HepG2 (cell line): ENCODE results near the gene MSH3. TPM values are rescaled to one million over a fixed set of nuclear protein-coding genes. Genes with fewer than 3 reads are reported as not detected.

Experiments
- ATAC-seq: fragments of 200-7000 bp; cut with Tn5 transposase; 3 replicates; pipeline ENCODE4 v1.9.1; 2020; ENCODE audit warnings: mild to moderate bottlenecking, moderate library complexity
- BruUV-seq: library from RNA; stranded (reverse); fragments of 400-500 nt; replicated peaks from 2 replicates; lab custom pipeline; 2021; lab: Mats Ljungman, UMichigan
- CTCF ChIA-PET: fragments of 300-600 bp; formaldehyde crosslinking; extraction: SDS; loops from one replicate; lab custom pipeline; 2021; ENCODE audit warnings: low total read pairs, inconsistent platforms, low intra/inter-chr PET ratio; lab: Yijun Ruan, JAX
- POLR2A ChIA-PET: fragments of 350-600 bp; sonication (Branson Sonifier 250); formaldehyde crosslinking; loops from one replicate; lab custom pipeline; 2020; ENCODE audit warnings: antibody characterized with exemption, inconsistent platforms; lab: Yijun Ruan, JAX
- DNase-seq: peaks from one replicate; pipeline ENCODE4 v3.0.0-alpha.2; 2015; ENCODE audit warnings: low spot score
- FAIRE-seq: peaks from 3 replicates; lab custom pipeline; 2011; peaks lifted over from hg19 to GRCh38; lab: Jason Lieb, UNC
- H2AFZ ChIP-seq: one replicate; pipeline ENCODE4 v1.6.1; 2011; ENCODE audit warnings: low read length, inconsistent platforms
- H3K27ac ChIP-seq: fragments of 300-600 bp; 3 replicates; pipeline ENCODE4 v1.8.0; 2011; ENCODE audit warnings: mixed run types, mild to moderate bottlenecking, mixed read lengths, low read length, inconsistent platforms; ENCODE audit not compliant: insufficient read depth; ENCODE audit errors: extremely low read length
- H3K27me3 ChIP-seq, 2 experiments: fragments of 200-600 bp in 1 of 2; 2 replicates in 1 of 2; 3 replicates in 1 of 2; pipeline versions ENCODE4 v1.6.0 to v1.8.0; 2011; ENCODE audit warnings: low read length in 2 of 2, mild to moderate bottlenecking in 2 of 2, moderate library complexity in 2 of 2, inconsistent platforms in 1 of 2; ENCODE audit not compliant: insufficient read depth in 2 of 2, control insufficient read depth in 1 of 2
- H3K36me3 ChIP-seq, 2 experiments: fragments of 200-600 bp in 1 of 2; replicated peaks in 1 of 2; 2 replicates in 1 of 2; 3 replicates in 1 of 2; pipeline versions ENCODE4 v1.5.1 to v1.8.0; 2011; ENCODE audit warnings: low read length in 2 of 2, inconsistent platforms in 1 of 2; ENCODE audit not compliant: insufficient read depth in 2 of 2, control insufficient read depth in 1 of 2
- H3K4me1 ChIP-seq: 2 replicates; pipeline ENCODE4 v1.5.1; 2012; ENCODE audit warnings: low read length, inconsistent platforms; ENCODE audit not compliant: insufficient read depth
- H3K4me2 ChIP-seq: 2 replicates; pipeline ENCODE4 v1.6.0; 2011; ENCODE audit warnings: low read depth, low read length, inconsistent platforms
- H3K4me3 ChIP-seq, 3 experiments: fragments of 200-600 bp in 1 of 3; sonication (generic), shearing (Covaris generic) in 1 of 3; replicated peaks in 1 of 3; 2 replicates each; pipeline ENCODE4 v1.5.1; 2011 to 2016; ENCODE audit warnings: low read length in 3 of 3, inconsistent platforms in 2 of 3, low read depth in 2 of 3, mild to moderate bottlenecking in 2 of 3, control low read depth in 1 of 3, mixed read lengths in 1 of 3; ENCODE audit not compliant: insufficient read depth in 1 of 3
- H3K79me2 ChIP-seq: one replicate; pipeline ENCODE4 v1.6.1; 2011; ENCODE audit warnings: low read length, inconsistent platforms; ENCODE audit not compliant: insufficient read depth
- H3K9ac ChIP-seq: 2 replicates; pipeline ENCODE4 v1.6.0; 2011; ENCODE audit warnings: mild to moderate bottlenecking, low read depth, low read length, inconsistent platforms; ENCODE audit not compliant: insufficient read depth
- H3K9me3 ChIP-seq: 2 replicates; pipeline ENCODE4 v1.5.1; 2012; ENCODE audit warnings: mild to moderate bottlenecking, low read length
- H4K20me1 ChIP-seq: 2 replicates; pipeline ENCODE4 v1.6.0; 2011; ENCODE audit warnings: inconsistent platforms, mild to moderate bottlenecking, low read length, moderate library complexity; ENCODE audit not compliant: insufficient read depth
- ETV5 ChIP-seq: IDR thresholded peaks from 2 replicates; pipeline ENCODE4 v1.6.1; 2018; ENCODE audit warnings: missing biosample characterization, missing genetic modification reagents, inconsistent platforms, borderline replicate concordance
- GMEB1 ChIP-seq: sonication (generic); formaldehyde crosslinking; IDR thresholded peaks from 2 replicates; pipeline ENCODE4 v1.5.1; 2020; ENCODE audit warnings: missing genetic modification reagents, mild to moderate bottlenecking, borderline replicate concordance
- NFE2L2 ChIP-seq: fragments of 150-350 bp; IDR thresholded peaks from 2 replicates; pipeline ENCODE4 v1.6.1; 2014; ENCODE audit warnings: low read length
- SCMH1 ChIP-seq: sonication (generic); formaldehyde crosslinking; IDR thresholded peaks from 2 replicates; pipeline ENCODE4 v1.9.0; 2021; ENCODE audit warnings: missing genetic modification reagents, mild to moderate bottlenecking, borderline replicate concordance
- ZBTB1 ChIP-seq: sonication (generic); formaldehyde crosslinking; IDR thresholded peaks from 2 replicates; pipeline ENCODE4 v1.4.0; 2020; ENCODE audit warnings: missing genetic modification reagents, borderline replicate concordance
- ZNF160 ChIP-seq: sonication (generic); formaldehyde crosslinking; IDR thresholded peaks from 2 replicates; pipeline ENCODE4 v1.8.0; 2022; ENCODE audit warnings: mild to moderate bottlenecking, inconsistent platforms, missing genetic modification reagents
- ZNF274 ChIP-seq: sonication (generic); formaldehyde crosslinking; IDR thresholded peaks from 2 replicates; pipeline ENCODE4 v1.5.1; 2020; ENCODE audit warnings: mild to moderate bottlenecking, missing genetic modification reagents
- ZNF432 ChIP-seq: sonication (generic); formaldehyde crosslinking; IDR thresholded peaks from 2 replicates; pipeline ENCODE4 v1.5.0; 2020; ENCODE audit warnings: missing genetic modification reagents, mild to moderate bottlenecking, borderline replicate concordance
- ZNF720 ChIP-seq: sonication (generic); formaldehyde crosslinking; IDR thresholded peaks from 2 replicates; pipeline ENCODE4 v1.4.0; 2020; ENCODE audit warnings: missing genetic modification reagents
- WGBS: methylation state at CpG from one replicate; pipeline ENCODE4 v1.1.6; 2017; ENCODE audit warnings: low lambda C conversion rate; 5-methylcytosine and 5-hydroxymethylcytosine counted together
- in situ Hi-C: cut with HindIII; loops from 2 replicates; pipeline ENCODE4 v1.10.0; 2017; ENCODE audit warnings: low pct_unique_long_range_greater_than_20kb; ENCODE audit not compliant: extremely low pct_ligation_motif_present
- intact Hi-C: fragments of 100-400 bp; cut with micrococcal nuclease; formaldehyde crosslinking; loops from one replicate; pipeline ENCODE4 v1.10.0; 2022; ENCODE audit not compliant: unreplicated experiment
- polyA plus RNA-seq, 8 experiments: library from polyadenylated mRNA; depleted of rRNA in 3 of 8; stranded (reverse) in 7 of 8; unstranded in 1 of 8; fragments of >200 nt; fragmentation: Illumina TruSeq in 4 of 8; extraction: Trizol in 4 of 8; gene quantifications; 2 replicates each; pipeline versions ENCODE4 v1.2.1 to v1.2.3, GENCODE V29; 2011 to 2016; ENCODE audit warnings: low read depth in 4 of 8, missing spikeins in 1 of 8, mixed read lengths in 1 of 8; ENCODE audit not compliant: insufficient read depth in 1 of 8
- total RNA-seq, 5 experiments: library from RNA; depleted of rRNA; stranded (reverse); fragments of >200 nt; fragmentation: Illumina TruSeq; extraction: Trizol; gene quantifications; 2 replicates each; pipeline ENCODE4 v1.2.3, GENCODE V29; 2016; ENCODE audit warnings: low read depth in 1 of 5

MSH3 gene
- total and polyA plus RNA-seq, 2 of the 13 experiments (the other 11 are each of a cell fraction or from before 2014, with no cell fraction given) = 4.0 to 16.4 TPM

- in situ Hi-C loops = no loop called here
Observed at GRCh38 chr5:80698369-80698768, 43.9 kb downstream of the MSH3 start.

GRCh38 chr5:80701597-80701996, 47.1 kb downstream of the MSH3 start:
- ChIA-PET POLR2A (no interaction called here), CTCF (no interaction called here)
- no peak for TF ChIP-seq ZNF160 (CRISPR knock-in tag)

More at GRCh38 chr5:80698369-80698768, 43.9 kb downstream of the MSH3 start:
- ChIA-PET POLR2A (no interaction called here), CTCF (no interaction called here)
- Histone ChIP-seq H3K27me3 (no peaks in the 10 kb centered on the region), H3K27ac (no peak overlapping the region), H3K79me2 (no peaks in the 10 kb centered on the region), H3K4me2 (no peak overlapping the region), H3K4me1 (no peaks in the 10 kb centered on the region; the same call in 1 of the 2 replicates), H4K20me1 (no peaks in the 10 kb centered on the region), H3K36me3 (peaks cover 2 to 9% of the 10 kb centered on the region in 2 experiments; a peak in 3 of 5 replicates), H3K4me3 (no peak overlapping the region), H3K9me3 (no peaks in the 10 kb centered on the region), H3K9ac (no peak overlapping the region), H2AFZ (no peak overlapping the region)
- TF ChIP-seq ZNF432 (CRISPR knock-in tag) (no peak), SCMH1 (no peak), ETV5 (CRISPR knock-in tag) (no peak), ZBTB1 (CRISPR knock-in tag) (no peak), ZNF274 (CRISPR knock-in tag) (no peak), NFE2L2 (no peak), GMEB1 (CRISPR knock-in tag) (no peak), ZNF720 (CRISPR knock-in tag) (no peak)
- ATAC-seq (no peak), DNase-seq (no peak), FAIRE-seq (no peak)
- 86% methylated on average over 5 of the region's 5 CpGs for WGBS
- BruUV-seq = no TSS peak
- intact Hi-C loops = no loop called here

More at GRCh38 chr5:80701597-80701996, 47.1 kb downstream of the MSH3 start:
- Histone ChIP-seq H3K27me3 (no peaks in the 10 kb centered on the region), H3K9me3 (no peaks in the 10 kb centered on the region), H3K4me3 (no peak overlapping the region), H3K9ac (no peak overlapping the region), H3K27ac (no peak overlapping the region), H2AFZ (no peak overlapping the region), H3K4me2 (no peak overlapping the region), H3K4me1 (peaks cover 8% of the 10 kb centered on the region; the same call in 1 of the 2 replicates), H3K36me3 (peaks cover 2 to 9% of the 10 kb centered on the region in 2 experiments; a peak in 3 of 5 replicates), H4K20me1 (no peaks in the 10 kb centered on the region), H3K79me2 (no peaks in the 10 kb centered on the region)
- no peak for FAIRE-seq
- in situ Hi-C loops (loop anchor here (25.0 kb wide), 1 partner anchor 486 kb away; no protein-coding TSS in a partner anchor), intact Hi-C loops (no loop called here)
- 92% methylated on average over 1 of the region's 1 CpG for WGBS
- no TSS peak for BruUV-seq
- ATAC-seq = no peak
- DNase-seq = no peak
